H1 (cell line): ENCODE measurements around the gene CACNB2. TPM values are rescaled to one million over a fixed set of nuclear protein-coding genes. Genes with fewer than 3 reads are reported as not detected.
A peak's percentile ranks its signal among the peaks of the same experiment; 100 is the strongest.

Experiments used
- CTCF ChIA-PET: fragments of 300-600 bp; sonication (Branson Sonifier 250); formaldehyde crosslinking; loops from one replicate; lab custom pipeline; 2021; ENCODE audit not compliant: partially characterized antibody; lab: Charles Lee
- POLR2A ChIA-PET: fragments of 300-600 bp; sonication (Branson Sonifier 250); formaldehyde crosslinking; loops from one replicate; lab custom pipeline; 2021; ENCODE audit warnings: inconsistent platforms; ENCODE audit not compliant: partially characterized antibody; lab: Charles Lee
- DNase-seq, 2 experiments: peaks; one replicate each; pipeline versions ENCODE4 v3.0.0 to v3.0.0-alpha.2; 2010 to 2022; ENCODE audit warnings: low spot score in 2 of 2, low read depth in 1 of 2, mixed read lengths in 1 of 2
- FAIRE-seq: peaks from 2 replicates; lab custom pipeline; 2011; peaks lifted over from hg19 to GRCh38; lab: Jason Lieb, UNC
- H2AFZ ChIP-seq: 2 replicates; pipeline ENCODE4 v1.8.1; 2012; ENCODE audit warnings: low read length, inconsistent platforms
- H2AK5ac ChIP-seq: 2 replicates; pipeline ENCODE4 v1.6.1; 2013; ENCODE audit warnings: low read depth, low read length
- H2BK120ac ChIP-seq: replicated peaks from 2 replicates; pipeline ENCODE3; 2013; ENCODE audit warnings: low read depth, low read length, inconsistent platforms
- H2BK12ac ChIP-seq: 2 replicates; pipeline ENCODE4 v1.6.1; 2013; ENCODE audit warnings: low read depth, low read length
- H2BK15ac ChIP-seq: 2 replicates; pipeline ENCODE4 v1.6.1; 2013; ENCODE audit warnings: low read length
- H2BK20ac ChIP-seq: 2 replicates; pipeline ENCODE4 v1.6.1; 2013; ENCODE audit warnings: low read length
- H2BK5ac ChIP-seq: 2 replicates; pipeline ENCODE4 v1.6.1; 2013; ENCODE audit warnings: low read depth, low read length
- H3K14ac ChIP-seq: 2 replicates; pipeline ENCODE4 v1.6.1; 2013; ENCODE audit warnings: inconsistent platforms; ENCODE audit not compliant: insufficient read length
- H3K18ac ChIP-seq: 2 replicates; pipeline ENCODE4 v1.6.1; 2013; ENCODE audit warnings: low read length; ENCODE audit errors: extremely low read depth
- H3K23ac ChIP-seq: 2 replicates; pipeline ENCODE4 v1.6.1; 2013; ENCODE audit warnings: inconsistent platforms; ENCODE audit not compliant: insufficient read length
- H3K23me2 ChIP-seq: 2 replicates; pipeline ENCODE4 v1.6.1; 2013; ENCODE audit warnings: low read depth, low read length
- H3K27ac ChIP-seq: 2 replicates; pipeline ENCODE4 v1.6.1; 2011; ENCODE audit warnings: low read depth, low read length, inconsistent platforms
- H3K27me3 ChIP-seq, 4 experiments: replicated peaks in 1 of 4; 1 replicate in 1 of 4; 2 replicates in 3 of 4; pipeline versions ENCODE4 v1.6.1 to v1.8.1; 2011 to 2013; ENCODE audit warnings: low read length in 3 of 4, mild to moderate bottlenecking in 3 of 4, inconsistent platforms in 2 of 4, mixed read lengths in 2 of 4, moderate library complexity in 1 of 4; ENCODE audit not compliant: control insufficient read depth in 3 of 4, insufficient read depth in 3 of 4; ENCODE audit errors: extremely low read depth in 1 of 4
- H3K36me3 ChIP-seq, 4 experiments: 2 replicates each; pipeline versions ENCODE4 v1.6.1 to v1.8.1; 2011 to 2013; ENCODE audit warnings: mild to moderate bottlenecking in 4 of 4, low read length in 3 of 4, moderate library complexity in 2 of 4, control low read depth in 1 of 4, inconsistent platforms in 1 of 4; ENCODE audit not compliant: insufficient read depth in 4 of 4, control insufficient read depth in 2 of 4
- H3K4ac ChIP-seq: replicated peaks from 2 replicates; pipeline ENCODE3; 2013; ENCODE audit warnings: low read length, low read depth, mixed read lengths, inconsistent platforms; ENCODE audit not compliant: insufficient read length
- H3K4me1 ChIP-seq, 4 experiments: replicated peaks in 1 of 4; 1 replicate in 1 of 4; 2 replicates in 3 of 4; pipeline versions ENCODE4 v1.6.1 to v1.8.1; 2011 to 2013; ENCODE audit warnings: low read length in 3 of 4, inconsistent platforms in 2 of 4, mixed read lengths in 1 of 4; ENCODE audit not compliant: insufficient read depth in 4 of 4, control insufficient read depth in 3 of 4
- H3K4me2 ChIP-seq, 2 experiments: 2 replicates each; pipeline versions ENCODE4 v1.6.1 to v1.8.1; 2011 to 2013; ENCODE audit warnings: low read depth in 2 of 2, low read length in 2 of 2, control low read depth in 1 of 2, inconsistent platforms in 1 of 2, mild to moderate bottlenecking in 1 of 2; ENCODE audit not compliant: insufficient read depth in 1 of 2
- H3K4me3 ChIP-seq, 4 experiments: fragments of 200-600, 300-600 bp in 1 of 4; sonication (generic), shearing (Covaris generic), sonication (Bioruptor Twin) in 1 of 4; 2 replicates each; pipeline versions ENCODE4 v1.5.1 to v1.8.1; 2011 to 2016; ENCODE audit warnings: low read length in 4 of 4, low read depth in 3 of 4, control low read depth in 2 of 4, inconsistent platforms in 2 of 4, mild to moderate bottlenecking in 2 of 4, mixed read lengths in 1 of 4, moderate library complexity in 1 of 4; ENCODE audit not compliant: insufficient read depth in 2 of 4; ENCODE audit errors: extremely low read depth in 1 of 4
- H3K56ac ChIP-seq: replicated peaks from 2 replicates; pipeline ENCODE3; 2013; ENCODE audit warnings: low read depth, mild to moderate bottlenecking, mixed read lengths, low read length, inconsistent platforms; ENCODE audit not compliant: insufficient read length
- H3K79me1 ChIP-seq: 2 replicates; pipeline ENCODE4 v1.6.1; 2013; ENCODE audit warnings: low read depth, low read length, control low read depth
- H3K79me2 ChIP-seq, 2 experiments: 2 replicates each; pipeline versions ENCODE4 v1.6.1 to v1.8.1; 2012 to 2013; ENCODE audit warnings: low read length in 2 of 2, mild to moderate bottlenecking in 2 of 2, inconsistent platforms in 1 of 2; ENCODE audit not compliant: insufficient read depth in 2 of 2, control insufficient read depth in 1 of 2
- H3K9ac ChIP-seq, 4 experiments: replicated peaks in 1 of 4; 1 replicate in 1 of 4; 2 replicates in 3 of 4; pipeline versions ENCODE4 v1.6.1 to v1.8.1; 2011 to 2013; ENCODE audit warnings: low read depth in 3 of 4, low read length in 3 of 4, control low read depth in 2 of 4, mild to moderate bottlenecking in 2 of 4, moderate library complexity in 2 of 4, inconsistent platforms in 1 of 4; ENCODE audit errors: extremely low read depth in 1 of 4
- H3K9me3 ChIP-seq, 2 experiments: 2 replicates each; pipeline versions ENCODE4 v1.6.1 to v1.8.1; 2012 to 2013; ENCODE audit warnings: mild to moderate bottlenecking in 2 of 2, moderate library complexity in 2 of 2, control low read depth in 1 of 2, inconsistent platforms in 1 of 2, low read depth in 1 of 2, low read length in 1 of 2, mixed read lengths in 1 of 2; ENCODE audit not compliant: insufficient read depth in 2 of 2
- H4K20me1 ChIP-seq, 2 experiments: replicated peaks in 1 of 2; 2 replicates each; pipeline versions ENCODE3 to v1.8.1; 2011 to 2013; ENCODE audit warnings: inconsistent platforms in 2 of 2, low read length in 2 of 2, mild to moderate bottlenecking in 1 of 2; ENCODE audit not compliant: insufficient read depth in 2 of 2, control insufficient read depth in 1 of 2
- H4K5ac ChIP-seq: 2 replicates; pipeline ENCODE4 v1.6.1; 2013; ENCODE audit warnings: low read length, low read depth, mixed read lengths, inconsistent platforms; ENCODE audit not compliant: insufficient read length
- H4K8ac ChIP-seq: 2 replicates; pipeline ENCODE4 v1.8.0; 2013; ENCODE audit warnings: mild to moderate bottlenecking, moderate library complexity, low read length, inconsistent platforms; ENCODE audit not compliant: insufficient read depth; ENCODE audit errors: extremely low read depth
- H4K91ac ChIP-seq: replicated peaks from 2 replicates; pipeline ENCODE3; 2013; ENCODE audit warnings: low read length, mixed read lengths, inconsistent platforms; ENCODE audit not compliant: insufficient read length
- BACH1 ChIP-seq: IDR thresholded peaks from 2 replicates; pipeline ENCODE4 v1.6.1; 2012; ENCODE audit warnings: low read length, improper control_type of control experiment
- BCL11A ChIP-seq, 2 experiments: IDR thresholded peaks; one replicate each; pipeline ENCODE4 v1.6.1; 2011; ENCODE audit warnings: low read depth in 2 of 2, low read length in 2 of 2, mild to moderate bottlenecking in 2 of 2
- CBX8 ChIP-seq: fragments of 300-800, 300-1000 bp; sonication (generic); IDR thresholded peaks from 2 replicates; pipeline ENCODE4 v1.7.1; 2016; ENCODE audit warnings: low read depth, low read length, borderline replicate concordance
- KDM5A ChIP-seq: fragments of 200-600 bp; IDR thresholded peaks from 2 replicates; pipeline ENCODE4 v1.7.1; 2012; ENCODE audit warnings: mild to moderate bottlenecking, low read length, inconsistent platforms, mixed read lengths
- NRF1 ChIP-seq: IDR thresholded peaks from 2 replicates; pipeline ENCODE4 v1.6.1; 2011; ENCODE audit warnings: mild to moderate bottlenecking, low read depth, low read length, improper control_type of control experiment
- RAD21 ChIP-seq, 2 experiments: IDR thresholded peaks in 1 of 2; conservative IDR thresholded peaks in 1 of 2; 2 replicates each; pipeline ENCODE4 v1.6.1; 2011; ENCODE audit warnings: low read depth in 2 of 2, low read length in 2 of 2, improper control_type of control experiment in 1 of 2, inconsistent platforms in 1 of 2, mild to moderate bottlenecking in 1 of 2, moderate library complexity in 1 of 2
- SRF ChIP-seq: IDR thresholded peaks from 2 replicates; pipeline ENCODE4 v1.6.1; 2011; ENCODE audit warnings: mild to moderate bottlenecking, low read depth, low read length, moderate library complexity
- WGBS, 2 experiments: shearing (Covaris generic) in 1 of 2; methylation state at CpG; one replicate each; pipeline versions ENCODE4 v1.1.6 to v1.1.7; 2013 to 2015; ENCODE audit warnings: low lambda C conversion rate in 2 of 2, mixed read lengths in 2 of 2, inconsistent platforms in 1 of 2, low coverage in 1 of 2, missing lambda C conversion rate in 1 of 2; ENCODE audit not compliant: insufficient replicate concordance in 2 of 2, insufficient coverage in 1 of 2, insufficient read length in 1 of 2; ENCODE audit errors: extremely low coverage in 1 of 2, missing lambda C conversion rate in 1 of 2; 5-methylcytosine and 5-hydroxymethylcytosine counted together
- polyA plus RNA-seq, 7 experiments: library from polyadenylated mRNA; depleted of rRNA in 3 of 7; stranded (reverse) in 5 of 7; unstranded in 2 of 7; fragments of >200 nt in 5 of 7; fragments of 200-250 nt in 2 of 7; gene quantifications; 1 replicate in 5 of 7; 2 replicates in 1 of 7; 4 replicates in 1 of 7; pipeline versions ENCODE4 v1.2.1 to v1.2.3, GENCODE V29; 2011 to 2013; ENCODE audit warnings: missing spikeins in 2 of 7, mixed read lengths in 2 of 7
- total RNA-seq: library from RNA; stranded (reverse); fragmentation: NEBNext Ultra II Directional; extraction: Animal tissue kit (Norgen Biotek cat#: 25700); gene quantifications from 2 replicates; pipeline ENCODE4 v1.2.1, GENCODE V29; 2021
- TF ChIP-seq, protein P1 (sequence below): IDR thresholded peaks from 2 replicates; pipeline ENCODE4 v1.6.1; 2011; ENCODE audit warnings: low read length, improper control_type of control experiment
- TF ChIP-seq, protein P2 (sequence below), 3 experiments: IDR thresholded peaks; 1 replicate in 2 of 3; 2 replicates in 1 of 3; pipeline versions ENCODE4 v1.5.1 to v1.6.1; 2011; ENCODE audit warnings: low read length in 3 of 3, mild to moderate bottlenecking in 3 of 3, inconsistent platforms in 2 of 3, low read depth in 1 of 3, moderate library complexity in 1 of 3; ENCODE audit not compliant: insufficient read depth in 1 of 3; ENCODE audit errors: control extremely low read depth in 1 of 3

Gene CACNB2
- total and polyA plus RNA-seq, 2 of the 8 experiments (the other 6 are each of a cell fraction or from before 2014, with no cell fraction given) = 2.4 to 3.2 TPM

DNA sequence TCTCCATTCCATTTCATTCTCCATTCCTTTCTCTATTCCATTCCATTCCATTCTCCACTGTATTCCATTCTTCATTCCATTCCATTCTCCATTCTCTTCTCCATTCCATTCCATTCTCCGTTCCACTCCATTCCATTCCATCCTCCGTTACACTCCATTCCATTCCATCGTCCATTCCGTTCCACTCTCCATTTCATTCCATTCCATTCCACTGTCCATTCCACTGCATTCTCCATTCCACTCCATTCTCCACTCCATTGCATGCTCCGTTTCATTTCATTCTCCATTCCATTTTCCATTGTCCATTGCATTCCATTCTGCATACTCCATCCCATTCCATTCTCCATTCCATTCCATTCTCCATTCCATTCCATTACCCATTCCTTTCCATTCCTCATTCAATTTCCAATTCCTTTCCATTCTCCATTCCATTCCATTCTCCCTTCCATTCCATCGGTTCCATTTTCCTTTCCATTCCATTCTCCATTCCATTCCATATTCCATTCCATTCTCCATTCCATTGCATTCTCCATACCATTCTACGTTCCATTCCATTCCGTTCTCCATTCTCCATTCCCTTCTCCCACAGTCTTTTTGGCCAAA lies 432.8 kb downstream of the CACNB2 start:
- no peak overlapping the region for H2BK5ac ChIP-seq
- no peak overlapping the region for H3K14ac ChIP-seq
- ChIA-PET POLR2A (no interaction called here), CTCF (no interaction called here)
- H3K79me2 ChIP-seq = no peaks in the 10 kb centered on the region
- no peak overlapping the region for H4K8ac ChIP-seq
- H3K9ac ChIP-seq = no peak overlapping the region
- H3K4me2 ChIP-seq = no peak overlapping the region
- 0 out of 2 replicates have a peak overlapping the region, but pooled peaks have one; percentile 39 for H2AK5ac ChIP-seq
- 0 out of 2 replicates have a peak overlapping the region, but pooled peaks have one; percentile 39 for H2BK12ac ChIP-seq
- H3K36me3 ChIP-seq = peaks cover 0 to 12% (median 0%) of the 10 kb centered on the region in 4 experiments; a peak in 2 of 8 replicates
- H2BK120ac ChIP-seq = no peak overlapping the region
- no peak overlapping the region for H2BK20ac ChIP-seq
- H4K5ac ChIP-seq = no peak overlapping the region
- H4K20me1 ChIP-seq = no peaks in the 10 kb centered on the region
- H3K27me3 ChIP-seq = no peaks in the 10 kb centered on the region
- DNase-seq = no peak
- no peak overlapping the region for H3K27ac ChIP-seq
- H3K79me1 ChIP-seq = no peaks in the 10 kb centered on the region
- H3K4me1 ChIP-seq = no peaks in the 10 kb centered on the region
- no peak overlapping the region for H3K18ac ChIP-seq
- no peak overlapping the region for H4K91ac ChIP-seq
- no peak overlapping the region for H2BK15ac ChIP-seq
- FAIRE-seq = no peak
- no peak overlapping the region for H3K4ac ChIP-seq
- peaks cover 12 to 57% of the 10 kb centered on the region in 2 experiments for H3K9me3 ChIP-seq
- H3K4me3 ChIP-seq = no peak overlapping the region
- 86 to 100% methylated on average over 7 to 8 of the region's 8 CpGs for WGBS, 2 experiments
- no peak overlapping the region for H3K23ac ChIP-seq
- H3K23me2 ChIP-seq = peaks cover 48% of the 10 kb centered on the region; the same call in 1 of the 2 replicates
- H2AFZ ChIP-seq = no peak overlapping the region
- no peak overlapping the region for H3K56ac ChIP-seq
- TF ChIP-seq, protein P1, sequence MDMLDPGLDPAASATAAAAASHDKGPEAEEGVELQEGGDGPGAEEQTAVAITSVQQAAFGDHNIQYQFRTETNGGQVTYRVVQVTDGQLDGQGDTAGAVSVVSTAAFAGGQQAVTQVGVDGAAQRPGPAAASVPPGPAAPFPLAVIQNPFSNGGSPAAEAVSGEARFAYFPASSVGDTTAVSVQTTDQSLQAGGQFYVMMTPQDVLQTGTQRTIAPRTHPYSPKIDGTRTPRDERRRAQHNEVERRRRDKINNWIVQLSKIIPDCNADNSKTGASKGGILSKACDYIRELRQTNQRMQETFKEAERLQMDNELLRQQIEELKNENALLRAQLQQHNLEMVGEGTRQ = no peak
- no peak for TF ChIP-seq SRF
- TF ChIP-seq KDM5A = no peak
- no peak for TF ChIP-seq CBX8
- no peak for TF ChIP-seq BACH1
- no peak for TF ChIP-seq BCL11A (IDR thresholded peaks at IDR 0.05; ENCODE audit: low read depth in 2 of 2, low read length in 2 of 2)
- TF ChIP-seq NRF1 = no peak
- TF ChIP-seq, protein P2, sequence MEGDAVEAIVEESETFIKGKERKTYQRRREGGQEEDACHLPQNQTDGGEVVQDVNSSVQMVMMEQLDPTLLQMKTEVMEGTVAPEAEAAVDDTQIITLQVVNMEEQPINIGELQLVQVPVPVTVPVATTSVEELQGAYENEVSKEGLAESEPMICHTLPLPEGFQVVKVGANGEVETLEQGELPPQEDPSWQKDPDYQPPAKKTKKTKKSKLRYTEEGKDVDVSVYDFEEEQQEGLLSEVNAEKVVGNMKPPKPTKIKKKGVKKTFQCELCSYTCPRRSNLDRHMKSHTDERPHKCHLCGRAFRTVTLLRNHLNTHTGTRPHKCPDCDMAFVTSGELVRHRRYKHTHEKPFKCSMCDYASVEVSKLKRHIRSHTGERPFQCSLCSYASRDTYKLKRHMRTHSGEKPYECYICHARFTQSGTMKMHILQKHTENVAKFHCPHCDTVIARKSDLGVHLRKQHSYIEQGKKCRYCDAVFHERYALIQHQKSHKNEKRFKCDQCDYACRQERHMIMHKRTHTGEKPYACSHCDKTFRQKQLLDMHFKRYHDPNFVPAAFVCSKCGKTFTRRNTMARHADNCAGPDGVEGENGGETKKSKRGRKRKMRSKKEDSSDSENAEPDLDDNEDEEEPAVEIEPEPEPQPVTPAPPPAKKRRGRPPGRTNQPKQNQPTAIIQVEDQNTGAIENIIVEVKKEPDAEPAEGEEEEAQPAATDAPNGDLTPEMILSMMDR (IDR thresholded peaks at IDR 0.05; ENCODE audit: control extremely low read depth in 1 of 3, insufficient read depth in 1 of 3, low read depth in 1 of 3, low read length in 3 of 3) = no peak
- TF ChIP-seq RAD21 (IDR thresholded peaks at IDR 0.05 in 1 of 2, conservative IDR thresholded peaks at IDR 0.05 in 1 of 2; ENCODE audit: low read depth in 2 of 2, low read length in 2 of 2) = no peak
